ENCODE results near the gene CAB39L. TPM values are rescaled to one million over a fixed set of nuclear protein-coding genes. Genes with fewer than 3 reads are reported as not detected.

Gene CAB39L
- total RNA-seq, 2 donors from 2014 or later: 24.9 to 39.3 TPM

GRCh38 chr13:49407068-49407467 lies 36.8 kb downstream of the CAB39L start:
- DNase-seq (ENCODE audit: low spot score): no peak
- intact Hi-C loops (cut with DNase I): no loop called here

GRCh38 chr13:49404703-49405020 lies 39.2 kb downstream of the CAB39L start:
- DNase-seq (ENCODE audit: low spot score): no peak
- intact Hi-C loops (cut with DNase I): no loop called here

GRCh38 chr13:49403996-49404702 lies 39.7 kb downstream of the CAB39L start:
- no peak for DNase-seq (ENCODE audit: low spot score)
- intact Hi-C loops (cut with DNase I): no loop called here

- no peak for DNase-seq (ENCODE audit: low spot score)
- intact Hi-C loops (cut with DNase I): no loop called here
Measured at GRCh38 chr13:49400755-49401659, 42.9 kb downstream of the CAB39L start.

GRCh38 chr13:49399801-49400472 lies 43.9 kb downstream of the CAB39L start:
- intact Hi-C loops (cut with DNase I): no loop called here
- DNase-seq (ENCODE audit: low spot score): no peak

- intact Hi-C loops (cut with DNase I): no loop called here
- no peak for DNase-seq (ENCODE audit: low spot score)
Measured at GRCh38 chr13:49395878-49396380, 47.9 kb downstream of the CAB39L start.

GRCh38 chr13:49395451-49395865 lies 48.4 kb downstream of the CAB39L start:
- DNase-seq (ENCODE audit: low spot score): no peak
- intact Hi-C loops (cut with DNase I): no loop called here

- no peak for DNase-seq (ENCODE audit: low spot score)
- intact Hi-C loops (cut with DNase I): no loop called here
Measured at GRCh38 chr13:49388091-49388635, 55.7 kb downstream of the CAB39L start.

- DNase-seq (ENCODE audit: low spot score): no peak
- intact Hi-C loops (cut with DNase I): no loop called here
Measured at GRCh38 chr13:49386664-49387063, 57.2 kb downstream of the CAB39L start.

GRCh38 chr13:49376121-49376520 lies 67.7 kb downstream of the CAB39L start:
- DNase-seq (ENCODE audit: low spot score): no peak
- intact Hi-C loops (cut with DNase I): no loop called here

- intact Hi-C loops (cut with DNase I): no loop called here
- no peak for DNase-seq (ENCODE audit: low spot score)
Measured at GRCh38 chr13:49374585-49375290, 69.1 kb downstream of the CAB39L start.

GRCh38 chr13:49373716-49374115 lies 70.1 kb downstream of the CAB39L start:
- DNase-seq (ENCODE audit: low spot score): no peak
- intact Hi-C loops (cut with DNase I): no loop called here

GRCh38 chr13:49371943-49372613 lies 71.8 kb downstream of the CAB39L start:
- DNase-seq (ENCODE audit: low spot score): no peak
- intact Hi-C loops (cut with DNase I): no loop called here

GRCh38 chr13:49370371-49370770 lies 73.5 kb downstream of the CAB39L start:
- intact Hi-C loops (cut with DNase I): no loop called here
- no peak for DNase-seq (ENCODE audit: low spot score)

- DNase-seq (ENCODE audit: low spot score): no peak
- intact Hi-C loops (cut with DNase I): no loop called here
Measured at GRCh38 chr13:49369866-49370265, 74.0 kb downstream of the CAB39L start.

GRCh38 chr13:49368688-49369087 lies 75.2 kb downstream of the CAB39L start:
- DNase-seq (ENCODE audit: low spot score): no peak
- intact Hi-C loops (cut with DNase I): no loop called here

GRCh38 chr13:49367640-49368422 lies 76.0 kb downstream of the CAB39L start:
- DNase-seq (ENCODE audit: low spot score): no peak
- intact Hi-C loops (cut with DNase I): no loop called here

GRCh38 chr13:49366841-49367240 lies 77.0 kb downstream of the CAB39L start:
- DNase-seq (ENCODE audit: low spot score): no peak

More at GRCh38 chr13:49366841-49367240, 77.0 kb downstream of the CAB39L start:
- intact Hi-C loops (cut with DNase I): no loop called here
